TTC549 (cell line): Measurements from ENCODE around the gene RPLP2.

Experiments
- FAIRE-seq: peaks from 2 replicates; lab custom pipeline; 2012; peaks lifted over from hg19 to GRCh38; lab: Jason Lieb, UNC

The RPLP2 gene

GRCh38 chr11:824292-824880 lies 14.6 kb downstream of the RPLP2 start:
- no peak for FAIRE-seq

DNA sequence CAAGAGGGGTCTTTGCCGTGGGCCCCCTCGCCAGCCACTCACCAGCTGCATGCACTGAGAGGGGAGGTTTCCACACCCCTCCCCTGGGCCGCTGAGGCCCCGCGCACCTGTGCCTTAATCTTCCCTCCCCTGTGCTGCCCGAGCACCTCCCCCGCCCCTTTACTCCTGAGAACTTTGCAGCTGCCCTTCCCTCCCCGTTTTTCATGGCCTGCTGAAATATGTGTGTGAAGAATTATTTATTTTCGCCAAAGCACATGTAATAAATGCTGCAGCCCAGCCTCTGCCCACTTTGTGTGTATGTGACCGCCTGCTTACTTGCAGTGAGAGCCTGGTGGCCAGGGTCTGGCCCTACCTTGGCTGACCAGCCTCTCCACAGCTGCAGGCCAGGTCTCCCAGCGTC lies 15.2 kb downstream of the RPLP2 start:
- no peak for FAIRE-seq

DNA sequence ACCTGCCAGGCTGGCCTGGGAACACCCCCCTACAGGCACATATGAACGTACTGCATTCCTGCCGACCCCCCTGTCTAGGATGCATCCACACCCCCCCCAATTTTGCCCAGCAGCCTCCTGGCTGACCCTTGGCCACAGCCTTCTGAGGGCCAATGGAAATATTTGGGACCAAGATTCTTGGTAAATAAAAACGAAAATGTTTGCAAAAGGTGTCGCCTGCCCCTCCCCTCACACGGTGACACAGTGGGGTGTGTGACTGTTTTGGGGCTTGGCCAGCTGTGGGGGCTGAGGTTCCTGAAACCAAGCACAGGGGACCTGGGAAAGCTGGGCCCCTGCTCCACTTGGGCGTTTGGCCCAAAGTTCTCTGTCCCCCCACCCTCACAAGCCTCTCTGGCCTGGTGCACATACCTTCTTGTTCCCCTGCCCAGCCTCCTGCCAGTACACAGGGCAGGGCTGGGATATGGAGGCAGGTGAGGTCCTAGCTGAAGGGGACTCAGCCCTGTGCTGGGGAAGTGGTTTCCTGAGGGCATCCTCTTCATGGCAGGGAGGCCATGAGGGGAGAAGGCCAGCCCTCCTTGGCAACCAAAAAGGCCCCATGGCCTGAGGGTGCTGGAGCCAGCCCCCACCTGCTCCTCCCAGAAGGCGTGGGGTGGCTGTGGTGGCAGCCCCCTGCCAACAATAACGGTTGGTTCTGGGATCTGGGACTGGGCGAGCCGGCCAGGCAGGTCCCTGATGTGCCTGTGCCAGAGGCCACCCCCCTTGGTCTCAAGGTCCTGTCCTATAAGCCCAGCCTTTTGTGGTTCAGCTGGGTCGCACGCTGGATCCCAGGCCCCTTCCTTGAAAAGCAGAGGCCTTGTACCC lies 15.8 kb downstream of the RPLP2 start:
- no peak for FAIRE-seq

GRCh38 chr11:826227-826621 lies 16.5 kb downstream of the RPLP2 start:
- no peak for FAIRE-seq

DNA sequence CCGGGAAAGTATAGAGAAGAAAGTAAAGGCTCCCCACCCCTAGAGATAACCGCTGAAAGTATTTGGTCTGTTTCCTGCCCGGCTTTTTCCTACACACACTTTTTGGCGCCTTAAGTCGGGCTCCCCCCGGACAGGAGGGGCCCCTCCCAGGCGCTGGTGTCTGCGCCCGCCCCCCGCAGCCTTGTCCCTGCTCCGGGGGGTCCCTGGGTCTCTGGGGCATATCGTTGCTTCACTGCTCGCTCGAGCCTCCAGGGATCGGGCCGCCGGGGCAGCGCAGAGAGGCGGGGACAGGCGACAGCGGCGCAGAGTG lies 17.0 kb downstream of the RPLP2 start:
- FAIRE-seq, result no peak

- FAIRE-seq, result no peak
Measured at GRCh38 chr11:827146-827896, 17.6 kb downstream of the RPLP2 start.

- FAIRE-seq, result no peak
Measured at GRCh38 chr11:827897-828192, 18.1 kb downstream of the RPLP2 start, which contains the start of gene CRACR2B. Gene CRACR2B, plus strand, starts transcription at chr11:827919. Its CDS starts 689 bp downstream, at chr11:828608.

DNA sequence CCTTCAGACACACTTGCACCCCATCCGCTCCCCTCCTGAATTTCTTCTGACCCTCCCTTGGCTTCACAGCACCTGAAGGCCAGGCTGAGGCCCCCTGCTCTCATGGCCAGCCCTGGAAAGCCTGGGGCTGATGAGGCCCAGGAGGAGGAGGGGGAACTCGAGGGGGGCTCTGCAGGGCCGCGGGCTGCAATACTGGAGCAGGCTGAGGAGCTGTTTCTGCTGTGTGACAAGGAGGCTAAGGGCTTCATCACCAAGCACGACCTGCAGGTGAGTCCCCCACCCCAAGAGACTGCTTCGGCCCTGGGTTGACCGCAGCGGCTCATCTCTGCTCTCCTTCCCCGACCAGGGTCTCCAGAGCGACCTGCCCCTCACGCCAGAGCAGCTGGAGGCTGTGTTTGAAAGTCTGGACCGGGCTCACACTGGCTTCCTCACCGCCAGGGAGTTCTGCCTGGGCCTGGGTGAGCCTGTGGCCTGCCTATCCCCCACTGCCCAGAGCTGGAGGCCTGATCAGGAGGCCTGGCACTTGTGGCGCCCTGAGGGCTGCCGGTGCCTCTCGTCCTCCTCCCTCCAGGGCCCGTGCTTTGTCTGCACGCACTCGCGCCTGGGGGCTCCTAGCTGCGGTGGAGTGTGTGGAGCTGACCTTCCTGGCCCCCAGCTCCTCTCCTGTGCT lies 18.9 kb downstream of the RPLP2 start:
- no peak for FAIRE-seq

DNA sequence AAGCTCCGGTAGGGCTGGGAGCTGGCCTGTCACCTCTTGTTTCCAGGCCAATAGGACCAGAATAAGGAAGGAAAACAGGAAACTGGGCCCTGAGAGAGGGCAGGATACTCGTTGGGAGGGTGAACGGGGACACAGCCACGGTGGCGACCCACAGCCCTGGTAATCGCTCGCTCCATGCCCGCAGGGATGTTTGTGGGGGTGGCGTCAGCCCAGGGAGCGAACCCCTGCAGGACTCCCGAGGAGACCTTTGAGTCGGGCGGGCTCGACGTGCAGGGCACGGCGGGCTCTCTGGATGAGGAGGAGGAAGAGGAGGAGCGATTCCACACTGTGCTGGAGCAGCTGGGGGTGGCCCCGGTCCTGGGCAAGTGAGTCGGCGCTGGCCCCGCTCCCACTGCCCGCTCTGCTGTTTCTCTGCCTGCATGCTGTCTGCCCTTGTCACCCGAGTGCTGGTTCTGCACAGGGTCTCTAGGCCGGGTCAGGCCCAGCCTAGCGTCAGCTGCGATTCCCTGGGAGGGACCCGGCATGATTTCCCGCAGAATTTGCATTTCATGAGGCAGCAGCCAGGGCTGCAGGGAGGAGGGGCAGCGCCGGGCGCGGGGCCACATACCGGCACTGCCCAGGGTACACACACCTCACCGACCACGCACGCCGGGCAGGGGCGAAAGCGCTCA lies 19.5 kb downstream of the RPLP2 start:
- FAIRE-seq, result no peak

DNA sequence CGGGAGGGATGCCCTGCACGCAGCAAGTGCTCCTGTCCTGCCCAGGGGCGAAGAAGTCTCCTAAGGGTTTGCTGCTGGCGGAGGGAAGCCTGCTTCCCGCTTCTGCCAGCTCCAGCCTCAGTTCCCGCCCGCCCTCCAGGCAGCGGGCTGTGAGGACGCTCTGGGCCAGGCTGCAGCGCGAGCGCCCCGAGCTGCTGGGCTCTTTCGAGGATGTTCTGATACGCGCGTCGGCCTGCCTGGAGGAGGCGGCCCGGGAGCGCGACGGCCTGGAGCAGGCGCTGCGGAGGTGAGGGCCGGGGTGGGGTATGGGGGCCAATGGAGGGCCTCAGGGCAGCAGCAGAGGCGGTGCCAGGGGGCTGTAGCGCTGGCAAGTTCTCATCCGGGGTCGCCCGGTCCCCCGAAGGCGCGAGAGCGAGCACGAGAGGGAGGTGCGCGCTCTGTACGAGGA lies 20.1 kb downstream of the RPLP2 start:
- FAIRE-seq, result no peak

DNA sequence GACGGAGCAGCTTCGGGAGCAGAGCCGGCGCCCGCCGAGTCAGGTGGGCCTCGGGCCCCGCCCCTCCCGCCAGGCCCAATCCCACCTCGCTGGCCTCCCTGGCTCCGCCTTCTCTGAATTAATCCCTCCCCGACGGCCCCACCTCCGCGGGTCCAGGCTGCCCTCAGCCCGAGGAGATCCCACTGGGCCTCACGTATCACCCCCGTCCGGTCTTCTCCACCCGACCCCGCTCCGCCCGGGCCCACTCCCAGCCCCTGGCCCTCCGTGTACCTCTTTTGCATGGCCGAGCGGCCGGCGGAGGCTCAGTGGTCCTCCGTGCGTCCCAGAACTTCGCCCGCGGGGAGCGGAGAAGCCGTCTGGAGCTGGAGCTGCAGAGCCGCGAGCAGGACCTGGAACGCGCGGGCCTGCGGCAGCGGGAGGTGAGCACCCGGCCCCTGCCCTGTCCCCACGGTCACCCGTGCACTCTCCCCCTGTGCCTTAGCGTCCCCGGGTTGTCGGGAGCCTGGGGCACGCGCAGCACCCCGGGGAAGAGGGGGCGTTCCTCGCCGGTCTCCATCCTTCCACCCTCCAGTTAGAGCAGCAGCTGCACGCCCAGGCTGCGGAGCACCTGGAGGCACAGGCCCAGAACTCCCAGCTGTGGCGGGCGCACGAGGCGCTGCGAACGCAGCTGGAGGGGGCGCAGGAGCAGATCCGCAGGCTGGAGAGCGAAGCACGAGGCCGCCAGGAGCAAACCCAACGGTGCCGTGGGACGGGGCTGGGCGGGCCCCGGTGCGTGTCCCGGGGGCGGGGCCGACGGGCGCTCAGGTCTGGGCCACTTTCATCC lies 20.7 kb downstream of the RPLP2 start:
- FAIRE-seq, result no peak

- FAIRE-seq, result no peak
Measured at GRCh38 chr11:831118-831864, 21.5 kb downstream of the RPLP2 start.

GRCh38 chr11:831961-832528 lies 22.3 kb downstream of the RPLP2 start:
- no peak for FAIRE-seq

DNA sequence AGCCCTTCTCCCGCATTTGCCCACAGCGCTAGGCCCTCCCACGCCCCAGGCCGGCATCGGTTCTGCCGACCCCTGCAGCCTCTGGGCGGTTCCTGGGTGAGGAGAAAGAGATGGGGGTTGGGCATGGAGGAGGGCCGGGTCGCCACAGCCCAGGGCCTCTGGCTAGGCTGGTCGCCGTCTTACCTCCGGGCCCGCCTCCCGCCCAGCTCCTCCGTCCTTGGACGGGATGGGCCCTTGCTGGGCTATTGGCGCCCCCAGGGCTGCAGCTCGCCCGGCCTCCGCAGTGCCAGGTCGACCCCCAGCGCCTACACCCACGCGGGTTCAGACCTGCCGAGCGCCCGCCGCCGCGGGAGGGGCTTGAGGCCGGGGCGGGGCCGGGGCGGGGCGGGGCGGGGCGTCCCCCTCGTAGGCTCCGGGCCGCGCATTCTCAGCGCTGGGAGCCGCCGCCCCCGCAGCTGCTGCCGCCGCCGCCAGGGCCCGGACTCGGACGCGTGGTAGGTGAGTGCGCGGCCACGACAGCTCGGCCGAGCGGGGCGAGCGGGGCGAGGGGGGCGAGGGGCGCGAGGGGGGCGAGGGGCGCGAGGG lies 22.9 kb downstream of the RPLP2 start, which contains the start of gene CD151:
CD151 (plus strand) TSS at position 424 of the 585 bp plus-strand sequence. CDS start 3,118 bp downstream, outside the sequence.
- no peak for FAIRE-seq

GRCh38 chr11:833114-833791 lies 23.5 kb downstream of the RPLP2 start:
- FAIRE-seq, result no peak

DNA sequence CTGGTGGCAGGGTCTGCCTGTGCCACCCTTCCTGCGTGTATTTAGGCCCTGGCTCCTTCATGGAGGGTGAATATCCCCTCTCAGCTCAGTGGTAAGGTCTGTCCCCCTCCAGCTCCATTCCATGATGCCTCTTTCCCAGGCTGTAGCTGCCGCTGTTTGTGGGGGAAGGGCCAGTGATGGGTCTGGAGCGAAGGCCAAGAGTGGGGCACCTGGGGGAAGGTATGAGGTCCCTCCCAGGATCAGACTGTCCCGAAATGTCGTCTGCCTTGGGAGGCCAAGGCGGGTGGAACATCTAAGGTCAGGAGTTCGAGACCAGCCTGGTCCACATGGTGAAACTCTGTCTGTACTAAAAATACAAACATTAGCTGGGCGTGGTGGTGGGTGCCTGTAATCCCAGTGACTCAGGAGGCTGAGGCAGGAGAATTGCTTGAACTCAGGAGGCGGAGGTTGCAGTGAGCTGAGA lies 24.1 kb downstream of the RPLP2 start:
- no peak for FAIRE-seq

DNA sequence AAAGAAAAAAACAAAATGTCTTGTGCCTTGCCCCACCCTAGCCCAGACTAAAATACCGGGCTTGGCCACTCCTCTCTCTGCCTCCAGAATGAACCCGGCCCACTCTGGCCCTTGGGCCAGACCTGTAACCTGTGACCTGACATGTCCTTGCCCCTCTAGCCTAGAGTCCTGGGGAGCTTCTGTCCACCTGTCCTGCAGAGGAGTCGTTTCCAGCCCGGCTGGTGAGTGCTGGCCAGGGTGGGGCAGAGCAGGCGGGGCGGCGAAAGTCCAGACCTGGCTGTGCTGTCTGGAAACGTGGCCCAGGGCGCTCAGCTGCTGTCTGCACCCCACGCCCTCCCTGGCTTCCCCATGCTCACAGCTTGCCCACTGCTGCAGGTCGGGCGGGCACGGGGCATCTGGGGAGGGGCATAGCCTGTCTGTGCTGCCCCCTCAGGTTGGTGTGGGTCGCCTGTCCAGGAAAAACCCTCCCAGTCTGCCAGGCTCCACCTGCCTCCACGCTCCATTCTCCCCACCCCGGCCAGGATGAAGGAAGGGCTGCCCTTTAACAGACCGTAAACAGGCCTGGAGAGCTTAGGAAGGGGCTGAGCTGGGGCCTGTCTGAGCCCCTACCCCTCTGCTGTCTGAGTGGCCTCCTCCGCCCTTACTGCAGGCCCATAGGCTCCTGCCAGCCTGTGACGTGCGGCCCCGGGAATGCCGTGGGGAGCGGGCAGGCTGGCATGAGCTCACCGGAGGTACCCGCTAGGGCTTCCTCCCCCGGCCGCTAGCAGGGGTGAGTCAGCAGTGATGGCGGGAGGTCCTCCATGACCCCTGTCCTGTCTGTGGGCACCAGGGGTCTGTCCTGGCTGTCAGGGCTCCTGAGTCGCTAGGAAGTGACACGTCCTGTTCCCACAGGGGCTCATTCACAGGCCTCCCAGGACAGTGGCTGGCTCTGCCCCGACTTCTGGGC lies 24.9 kb downstream of the RPLP2 start:
- no peak for FAIRE-seq

DNA sequence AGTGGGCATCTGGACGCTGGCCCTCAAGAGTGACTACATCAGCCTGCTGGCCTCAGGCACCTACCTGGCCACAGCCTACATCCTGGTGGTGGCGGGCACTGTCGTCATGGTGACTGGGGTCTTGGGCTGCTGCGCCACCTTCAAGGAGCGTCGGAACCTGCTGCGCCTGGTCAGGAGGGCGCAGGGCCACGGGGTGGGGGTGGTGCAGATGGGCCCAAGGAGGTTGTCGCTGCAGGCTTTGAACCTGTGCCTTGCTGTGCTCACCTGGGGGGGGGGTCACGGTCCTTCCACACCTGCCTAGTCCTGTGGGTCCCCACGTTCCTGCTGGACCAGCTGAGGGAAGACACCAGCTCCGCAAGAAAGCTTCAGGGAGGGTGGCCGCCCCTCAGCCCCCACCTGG lies 26.5 kb downstream of the RPLP2 start:
- FAIRE-seq, result no peak
